H9 (cell line): ENCODE measurements around the gene SPTBN5. TPM values are rescaled to one million over a fixed set of nuclear protein-coding genes. Genes with fewer than 3 reads are reported as not detected.

ENCODE experiments used
- DNase-seq: peaks from one replicate; pipeline ENCODE4 v3.0.0-alpha.2; 2017
- H2AFZ ChIP-seq: one replicate; pipeline ENCODE4 v1.6.1; 2013; ENCODE audit warnings: mild to moderate bottlenecking, low read length, control low read depth, moderate library complexity
- H2AK5ac ChIP-seq: 2 replicates; pipeline ENCODE4 v1.6.1; 2013; ENCODE audit warnings: low read length, control low read depth, mixed read lengths; ENCODE audit not compliant: insufficient read length
- H2BK120ac ChIP-seq: one replicate; pipeline ENCODE4 v1.6.1; 2013; ENCODE audit warnings: low read depth, mild to moderate bottlenecking, low read length, control low read depth, inconsistent platforms; ENCODE audit not compliant: poor library complexity, severe bottlenecking
- H2BK12ac ChIP-seq: 2 replicates; pipeline ENCODE4 v1.6.1; 2013; ENCODE audit warnings: low read length, control low read depth, mixed read lengths, low read depth; ENCODE audit not compliant: insufficient read length
- H2BK15ac ChIP-seq: 2 replicates; pipeline ENCODE4 v1.6.1; 2013; ENCODE audit warnings: low read depth, low read length, control low read depth
- H2BK20ac ChIP-seq: one replicate; pipeline ENCODE4 v1.6.1; 2013; ENCODE audit warnings: low read depth, mild to moderate bottlenecking, low read length, control low read depth, inconsistent platforms; ENCODE audit not compliant: poor library complexity, severe bottlenecking
- H2BK5ac ChIP-seq: 2 replicates; pipeline ENCODE4 v1.6.1; 2013; ENCODE audit warnings: low read length, control low read depth, mixed read lengths; ENCODE audit not compliant: insufficient read length
- H3K14ac ChIP-seq: 2 replicates; pipeline ENCODE4 v1.6.1; 2013; ENCODE audit warnings: low read length, control low read depth; ENCODE audit not compliant: insufficient read depth
- H3K18ac ChIP-seq: 2 replicates; pipeline ENCODE4 v1.6.1; 2013; ENCODE audit warnings: low read depth, mild to moderate bottlenecking, mixed read lengths, low read length, control low read depth; ENCODE audit not compliant: insufficient read length
- H3K23ac ChIP-seq: 2 replicates; pipeline ENCODE4 v1.6.1; 2013; ENCODE audit warnings: low read length, control low read depth, mixed read lengths, low read depth; ENCODE audit not compliant: insufficient read length
- H3K23me2 ChIP-seq: 2 replicates; pipeline ENCODE4 v1.6.1; 2013; ENCODE audit warnings: low read depth, mild to moderate bottlenecking, mixed read lengths, low read length, control low read depth; ENCODE audit not compliant: insufficient read length, poor library complexity, severe bottlenecking
- H3K27ac ChIP-seq: 2 replicates; pipeline ENCODE4 v1.5.1; 2013; ENCODE audit warnings: low read length, control low read depth, mixed read lengths, low read depth; ENCODE audit not compliant: insufficient read length
- H3K27me3 ChIP-seq: 2 replicates; pipeline ENCODE4 v1.6.1; 2013; ENCODE audit warnings: low read length, control low read depth, inconsistent platforms; ENCODE audit not compliant: insufficient read depth
- H3K4ac ChIP-seq: 2 replicates; pipeline ENCODE4 v1.6.1; 2013; ENCODE audit warnings: low read depth, mild to moderate bottlenecking, control low read depth, inconsistent platforms, low read length, moderate library complexity
- H3K4me1 ChIP-seq: 2 replicates; pipeline ENCODE4 v1.6.1; 2013; ENCODE audit warnings: low read length, control low read depth, inconsistent platforms; ENCODE audit not compliant: insufficient read depth
- H3K4me2 ChIP-seq: 2 replicates; pipeline ENCODE4 v1.6.1; 2013; ENCODE audit warnings: low read length, control low read depth, mixed read lengths; ENCODE audit not compliant: insufficient read length, insufficient read depth
- H3K56ac ChIP-seq: 2 replicates; pipeline ENCODE4 v1.6.1; 2013; ENCODE audit warnings: low read depth, mild to moderate bottlenecking, mixed read lengths, low read length, control low read depth; ENCODE audit not compliant: insufficient read length
- H3K79me1 ChIP-seq: 2 replicates; pipeline ENCODE4 v1.6.1; 2013; ENCODE audit warnings: low read depth, mild to moderate bottlenecking, moderate library complexity, low read length, control low read depth, inconsistent platforms; ENCODE audit not compliant: insufficient read depth, poor library complexity, severe bottlenecking
- H3K79me2 ChIP-seq: 2 replicates; pipeline ENCODE4 v1.6.1; 2013; ENCODE audit warnings: low read length, control low read depth, inconsistent platforms; ENCODE audit not compliant: insufficient read depth
- H3K9ac ChIP-seq: 2 replicates; pipeline ENCODE4 v1.6.1; 2013; ENCODE audit warnings: low read length, control low read depth, mixed read lengths; ENCODE audit not compliant: insufficient read length; ENCODE audit errors: extremely low read depth
- H3K9me3 ChIP-seq: one replicate; pipeline ENCODE4 v1.6.1; 2013; ENCODE audit warnings: low read depth, low read length, inconsistent platforms; ENCODE audit not compliant: control insufficient read depth
- H3T11ph ChIP-seq: one replicate; pipeline ENCODE4 v1.6.1; 2013; ENCODE audit warnings: mild to moderate bottlenecking, low read length, control low read depth, inconsistent platforms
- H4K20me1 ChIP-seq: one replicate; pipeline ENCODE4 v1.6.1; 2013; ENCODE audit not compliant: control insufficient read depth, insufficient read length, insufficient read depth
- H4K5ac ChIP-seq: 2 replicates; pipeline ENCODE4 v1.6.1; 2013; ENCODE audit warnings: low read depth, mild to moderate bottlenecking, mixed read lengths, low read length, control low read depth; ENCODE audit not compliant: insufficient read length
- H4K8ac ChIP-seq: replicated peaks from 2 replicates; pipeline ENCODE4 v1.6.1; 2013; ENCODE audit warnings: low read length, control low read depth, mixed read lengths, low read depth; ENCODE audit not compliant: insufficient read length
- H4K91ac ChIP-seq: 2 replicates; pipeline ENCODE4 v1.6.1; 2013; ENCODE audit warnings: low read depth, mild to moderate bottlenecking, moderate library complexity, mixed read lengths, low read length, control low read depth; ENCODE audit not compliant: insufficient read length
- H3K27ac Mint-ChIP-seq, 3 experiments: 2 replicates in 2 of 3; 3 replicates in 1 of 3; pipeline ENCODE4 v1.8.0; 2020 to 2021; ENCODE audit warnings: mixed read lengths in 3 of 3, mild to moderate bottlenecking in 1 of 3, moderate library complexity in 1 of 3
- H3K27me3 Mint-ChIP-seq: 2 replicates; pipeline ENCODE4 v1.8.0; 2021; ENCODE audit warnings: low read depth, mild to moderate bottlenecking, moderate library complexity, mixed read lengths
- H3K36me3 Mint-ChIP-seq, 3 experiments: 2 replicates in 2 of 3; 3 replicates in 1 of 3; pipeline ENCODE4 v1.8.0; 2020 to 2021; ENCODE audit warnings: low read depth in 3 of 3, mixed read lengths in 3 of 3; ENCODE audit not compliant: insufficient read depth in 1 of 3
- H3K4me1 Mint-ChIP-seq, 2 experiments: 2 replicates each; pipeline ENCODE4 v1.8.0; 2020; ENCODE audit warnings: mixed read lengths in 2 of 2
- H3K4me3 Mint-ChIP-seq, 2 experiments: 2 replicates in 1 of 2; 3 replicates in 1 of 2; pipeline ENCODE4 v1.8.0; 2020 to 2021; ENCODE audit warnings: mild to moderate bottlenecking in 2 of 2, mixed read lengths in 2 of 2, moderate library complexity in 1 of 2
- H3K9me3 Mint-ChIP-seq, 2 experiments: 2 replicates in 1 of 2; 3 replicates in 1 of 2; pipeline ENCODE4 v1.8.0; 2020; ENCODE audit warnings: mild to moderate bottlenecking in 2 of 2, mixed read lengths in 2 of 2, moderate library complexity in 1 of 2
- WGBS: extraction: QIAGEN DNeasy Blood & Tissue Kit; methylation state at CpG from one replicate; pipeline ENCODE4 v1.1.7; 2013; ENCODE audit warnings: missing lambda C conversion rate, low lambda C conversion rate, mixed read lengths; ENCODE audit not compliant: insufficient read length; ENCODE audit errors: extremely low coverage; 5-methylcytosine and 5-hydroxymethylcytosine counted together
- total RNA-seq: library from RNA; stranded (reverse); gene quantifications from 2 replicates; pipeline ENCODE4 v1.2.1, GENCODE V29; 2021
- TF ChIP-seq, protein P1 (sequence below): fragments of 200-600 bp; sonication (generic); conservative IDR thresholded peaks from 3 replicates; pipeline ENCODE4 v1.8.0; 2021; ENCODE audit warnings: antibody characterized with exemption, mild to moderate bottlenecking

The SPTBN5 gene
- total RNA-seq, 1 experiment from 2014 or later, result 0.90 TPM

DNA sequence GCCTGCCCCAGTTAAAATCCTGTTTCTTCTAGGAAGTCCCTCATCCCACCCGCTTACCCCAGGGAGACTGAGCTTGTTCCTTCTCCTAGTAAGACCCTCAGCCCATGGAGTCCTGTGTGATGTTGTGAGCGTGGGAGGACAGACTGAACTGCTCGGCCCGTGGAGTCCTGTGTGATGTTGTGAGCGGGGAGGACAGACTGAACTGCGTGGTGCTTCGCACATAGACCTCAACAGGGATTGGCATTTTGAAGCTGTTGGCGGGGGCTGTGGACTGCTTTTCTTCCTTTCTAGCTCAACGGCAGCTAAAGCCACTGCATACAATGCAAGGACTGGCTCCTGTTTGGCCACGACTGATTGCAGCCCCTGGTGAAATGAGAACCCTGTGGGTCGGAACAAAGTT, 1.6 kb upstream of the SPTBN5 start:
- Histone ChIP-seq H3K18ac (no peak overlapping the region), H3K23ac (no peak overlapping the region), H3K27ac (no peak overlapping the region), H3K4ac (no peak overlapping the region), H3K9me3 (no peaks in the 10 kb centered on the region), H3K27me3 (no peaks in the 10 kb centered on the region), H3K4me2 (no peak overlapping the region), H2BK15ac (no peak overlapping the region), H3K9ac (no peak overlapping the region), H4K91ac (no peak overlapping the region), H3K14ac (no peak overlapping the region), H2BK120ac (no peak overlapping the region), H2AFZ (no peak overlapping the region), H3K4me1 (no peaks in the 10 kb centered on the region), H2BK20ac (no peak overlapping the region), H4K5ac (no peak overlapping the region), H3K23me2 (no peaks in the 10 kb centered on the region), H3T11ph (no peak overlapping the region), H4K20me1 (no peaks in the 10 kb centered on the region), H2AK5ac (no peak overlapping the region), H2BK5ac (no peak overlapping the region), H2BK12ac (no peak overlapping the region), H3K79me2 (no peaks in the 10 kb centered on the region), H3K79me1 (no peaks in the 10 kb centered on the region), H3K56ac (no peak overlapping the region), H4K8ac (no peak overlapping the region)
- peak overlapping the region; percentile 3 to 89 (median 31); a peak in 4 of 7 replicates for H3K27ac Mint-ChIP-seq
- peaks cover 0 to 28% (median 8%) of the 10 kb centered on the region in 3 experiments; a peak in 5 of 7 replicates for H3K36me3 Mint-ChIP-seq
- no peaks in the 10 kb centered on the region for H3K27me3 Mint-ChIP-seq
- H3K9me3 Mint-ChIP-seq, result no peaks in the 10 kb centered on the region; a peak in 1 of 5 replicates
- TF ChIP-seq, protein P1, sequence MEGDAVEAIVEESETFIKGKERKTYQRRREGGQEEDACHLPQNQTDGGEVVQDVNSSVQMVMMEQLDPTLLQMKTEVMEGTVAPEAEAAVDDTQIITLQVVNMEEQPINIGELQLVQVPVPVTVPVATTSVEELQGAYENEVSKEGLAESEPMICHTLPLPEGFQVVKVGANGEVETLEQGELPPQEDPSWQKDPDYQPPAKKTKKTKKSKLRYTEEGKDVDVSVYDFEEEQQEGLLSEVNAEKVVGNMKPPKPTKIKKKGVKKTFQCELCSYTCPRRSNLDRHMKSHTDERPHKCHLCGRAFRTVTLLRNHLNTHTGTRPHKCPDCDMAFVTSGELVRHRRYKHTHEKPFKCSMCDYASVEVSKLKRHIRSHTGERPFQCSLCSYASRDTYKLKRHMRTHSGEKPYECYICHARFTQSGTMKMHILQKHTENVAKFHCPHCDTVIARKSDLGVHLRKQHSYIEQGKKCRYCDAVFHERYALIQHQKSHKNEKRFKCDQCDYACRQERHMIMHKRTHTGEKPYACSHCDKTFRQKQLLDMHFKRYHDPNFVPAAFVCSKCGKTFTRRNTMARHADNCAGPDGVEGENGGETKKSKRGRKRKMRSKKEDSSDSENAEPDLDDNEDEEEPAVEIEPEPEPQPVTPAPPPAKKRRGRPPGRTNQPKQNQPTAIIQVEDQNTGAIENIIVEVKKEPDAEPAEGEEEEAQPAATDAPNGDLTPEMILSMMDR, result no peak
- WGBS, result no CpG with 5 or more reads among the region's 11 CpGs
- H3K4me1 Mint-ChIP-seq, result peaks cover 10 to 15% of the 10 kb centered on the region in 2 experiments
- no peak for DNase-seq
- H3K4me3 Mint-ChIP-seq, result no peak overlapping the region
